ENCODE measurements around the gene DPY19L3. TPM values are rescaled to one million over a fixed set of nuclear protein-coding genes. Genes with fewer than 3 reads are reported as not detected.
"Not testable (repeated sequence)": the region's sequence is repeated elsewhere in the genome, so short reads cannot be mapped to it uniquely, and the experiment has no call there.

DPY19L3 gene
- total RNA-seq, 2 experiments from 2014 or later: 10.4 to 12.4 TPM

DNA sequence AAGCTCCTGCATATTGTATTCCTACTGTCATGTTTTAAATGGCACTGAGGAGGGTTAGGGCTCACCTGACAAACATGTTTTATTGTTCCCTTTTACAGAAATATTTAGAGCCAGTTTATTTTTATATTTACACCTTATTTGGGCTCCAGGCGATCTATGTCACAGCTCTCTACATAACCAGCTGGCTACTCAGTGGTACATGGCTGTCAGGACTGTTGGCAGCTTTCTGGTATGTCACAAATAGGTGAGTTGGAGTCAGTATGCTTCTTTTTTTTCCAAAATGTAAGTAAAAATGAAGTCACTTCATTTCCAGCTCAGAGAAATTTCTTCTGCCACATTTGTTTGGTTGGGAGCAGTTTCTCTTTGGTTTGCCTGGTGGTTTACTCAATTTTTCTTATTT is 31.5 kb downstream of the DPY19L3 start:
- DNase-seq: no peak
- TF ChIP-seq, protein P1, sequence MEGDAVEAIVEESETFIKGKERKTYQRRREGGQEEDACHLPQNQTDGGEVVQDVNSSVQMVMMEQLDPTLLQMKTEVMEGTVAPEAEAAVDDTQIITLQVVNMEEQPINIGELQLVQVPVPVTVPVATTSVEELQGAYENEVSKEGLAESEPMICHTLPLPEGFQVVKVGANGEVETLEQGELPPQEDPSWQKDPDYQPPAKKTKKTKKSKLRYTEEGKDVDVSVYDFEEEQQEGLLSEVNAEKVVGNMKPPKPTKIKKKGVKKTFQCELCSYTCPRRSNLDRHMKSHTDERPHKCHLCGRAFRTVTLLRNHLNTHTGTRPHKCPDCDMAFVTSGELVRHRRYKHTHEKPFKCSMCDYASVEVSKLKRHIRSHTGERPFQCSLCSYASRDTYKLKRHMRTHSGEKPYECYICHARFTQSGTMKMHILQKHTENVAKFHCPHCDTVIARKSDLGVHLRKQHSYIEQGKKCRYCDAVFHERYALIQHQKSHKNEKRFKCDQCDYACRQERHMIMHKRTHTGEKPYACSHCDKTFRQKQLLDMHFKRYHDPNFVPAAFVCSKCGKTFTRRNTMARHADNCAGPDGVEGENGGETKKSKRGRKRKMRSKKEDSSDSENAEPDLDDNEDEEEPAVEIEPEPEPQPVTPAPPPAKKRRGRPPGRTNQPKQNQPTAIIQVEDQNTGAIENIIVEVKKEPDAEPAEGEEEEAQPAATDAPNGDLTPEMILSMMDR (IDR thresholded peaks at IDR 0.05): no peak
- H3K4me1 Mint-ChIP-seq (ENCODE audit: low read depth): no peaks in the 10 kb centered on the region
- ChIA-PET POLR2A (interaction anchor here (0.7 kb wide), 1 partner anchor 32 kb away, joined by 3 read pairs; no protein-coding TSS in a partner anchor), CTCF (interaction anchor here (0.7 to 1.8 kb wide), 2 partner anchors 21 to 134 kb away, joined by 3 to 4 read pairs; no protein-coding TSS in a partner anchor)
- no peak for ATAC-seq
- peaks cover 19% of the 10 kb centered on the region for H3K36me3 Mint-ChIP-seq (ENCODE audit: low read depth)
- H3K27me3 Mint-ChIP-seq: no peaks in the 10 kb centered on the region
- H3K9me3 Mint-ChIP-seq: no peaks in the 10 kb centered on the region
- no peak overlapping the region for H3K27ac Mint-ChIP-seq
- no peak overlapping the region for H3K4me3 Mint-ChIP-seq
- intact Hi-C loops (cut with micrococcal nuclease): no loop called here

DNA sequence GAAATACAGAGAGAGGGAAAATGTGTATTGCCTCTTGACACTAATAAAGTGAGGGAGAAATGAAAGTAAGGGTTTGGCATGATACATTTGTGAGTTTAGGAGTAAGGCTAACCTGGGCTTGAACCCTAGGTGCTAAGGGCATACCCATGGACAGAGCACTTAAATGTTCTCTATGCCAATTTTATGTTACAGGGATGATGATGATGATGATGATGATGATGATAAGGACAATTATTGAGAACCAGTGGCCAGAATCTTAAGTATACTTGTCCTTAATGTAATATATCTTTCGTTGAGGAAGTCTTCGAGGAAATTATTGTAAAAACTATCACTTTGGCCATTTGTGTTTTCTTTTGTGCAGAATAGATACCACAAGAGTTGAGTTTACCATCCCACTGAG is 33.2 kb downstream of the DPY19L3 start:
- TF ChIP-seq, protein P1 (IDR thresholded peaks at IDR 0.05): no peak
- H3K9me3 Mint-ChIP-seq: no peaks in the 10 kb centered on the region
- DNase-seq (no peak), ATAC-seq (no peak)
- CTCF ChIA-PET: no interaction called here
- H3K36me3 Mint-ChIP-seq (ENCODE audit: low read depth): peaks cover 16% of the 10 kb centered on the region
- POLR2A ChIA-PET: no interaction called here
- intact Hi-C loops (cut with micrococcal nuclease): no loop called here
- no peaks in the 10 kb centered on the region for H3K4me1 Mint-ChIP-seq (ENCODE audit: low read depth)
- H3K27ac Mint-ChIP-seq: no peak overlapping the region
- H3K4me3 Mint-ChIP-seq: no peak overlapping the region
- no peaks in the 10 kb centered on the region for H3K27me3 Mint-ChIP-seq

DNA sequence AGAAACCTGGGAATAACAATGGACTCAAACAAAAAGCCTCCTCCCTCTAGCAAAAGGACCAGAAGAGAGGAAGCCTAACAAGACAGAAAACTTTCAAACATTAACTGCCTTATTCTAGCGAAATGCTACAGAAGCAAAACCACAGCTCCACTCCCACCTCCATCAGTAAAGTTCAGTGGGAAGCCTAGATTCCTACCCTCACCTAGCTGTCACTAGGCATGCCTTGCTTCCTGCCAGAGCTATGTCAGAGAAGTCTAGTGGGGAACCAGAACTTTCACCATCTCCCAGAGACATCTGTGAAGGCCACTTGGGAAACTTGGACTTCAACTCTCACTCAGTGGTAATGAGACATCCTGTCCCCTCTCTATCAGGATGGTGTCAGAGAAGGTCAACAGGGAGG is 37.1 kb downstream of the DPY19L3 start:
- Mint-ChIP-seq H3K36me3 (ENCODE audit: low read depth) (peaks cover 19% of the 10 kb centered on the region), H3K4me3 (no peak overlapping the region), H3K9me3 (no peaks in the 10 kb centered on the region), H3K27me3 (no peaks in the 10 kb centered on the region), H3K27ac (no peak overlapping the region), H3K4me1 (ENCODE audit: low read depth) (no peaks in the 10 kb centered on the region)
- intact Hi-C loops (cut with micrococcal nuclease): no loop called here
- TF ChIP-seq, protein P1 (IDR thresholded peaks at IDR 0.05): no peak
- DNase-seq: no peak
- POLR2A ChIA-PET: no interaction called here
- ATAC-seq: no peak
- CTCF ChIA-PET: no interaction called here

DNA sequence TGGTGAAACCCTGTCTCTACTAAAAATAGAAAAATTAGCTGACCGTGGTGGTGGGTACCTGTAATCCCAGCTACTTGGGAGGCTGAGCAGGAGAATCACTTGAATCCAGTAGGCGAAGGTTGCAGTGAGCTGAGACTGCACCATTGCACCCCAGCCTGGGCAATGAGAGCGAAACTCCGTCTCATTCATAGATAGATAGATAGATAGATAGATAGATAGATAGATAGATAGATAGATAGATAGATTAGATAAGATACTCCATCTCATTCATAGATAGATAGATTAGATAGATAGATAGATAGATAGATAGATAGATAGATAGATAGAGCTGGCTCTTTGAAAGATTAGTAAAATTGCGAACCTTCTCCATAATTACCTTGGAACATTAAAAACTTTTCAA is 42.0 kb downstream of the DPY19L3 start:
- intact Hi-C loops (cut with micrococcal nuclease); H3K4me3 Mint-ChIP-seq; H3K36me3 Mint-ChIP-seq (ENCODE audit: low read depth); H3K27me3 Mint-ChIP-seq; H3K27ac Mint-ChIP-seq; ATAC-seq; H3K4me1 Mint-ChIP-seq (ENCODE audit: low read depth); H3K9me3 Mint-ChIP-seq; POLR2A ChIA-PET; DNase-seq: not testable (repeated sequence)
- CTCF ChIA-PET: interaction anchor here (1.5 kb wide), 1 partner anchor 107 kb away, joined by 4 read pairs; no protein-coding TSS in a partner anchor

DNA sequence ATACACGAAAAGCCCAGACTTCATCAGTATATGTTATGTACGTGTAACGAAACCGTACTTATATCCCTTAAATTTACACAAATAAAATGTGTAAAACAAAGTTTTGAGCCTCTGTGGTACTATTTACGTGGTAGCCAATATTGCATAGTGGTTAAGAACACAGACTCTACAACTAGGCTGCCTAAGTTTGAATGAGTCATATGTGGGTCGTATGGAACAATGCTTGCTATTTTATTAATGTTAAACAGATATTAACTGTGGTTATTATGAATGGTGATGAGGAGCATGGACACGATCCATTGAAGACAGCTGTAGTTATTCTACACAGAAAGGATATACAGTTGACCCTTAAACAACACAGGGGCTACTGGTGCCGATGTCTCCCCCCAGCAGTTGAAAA is 42.5 kb downstream of the DPY19L3 start:
- Mint-ChIP-seq H3K4me3 (no peak overlapping the region), H3K27me3 (no peaks in the 10 kb centered on the region), H3K4me1 (ENCODE audit: low read depth) (no peaks in the 10 kb centered on the region), H3K27ac (no peak overlapping the region), H3K36me3 (ENCODE audit: low read depth) (peaks cover 6% of the 10 kb centered on the region), H3K9me3 (no peaks in the 10 kb centered on the region)
- no peak for DNase-seq
- CTCF ChIA-PET: interaction anchor here (1.5 kb wide), 1 partner anchor 107 kb away, joined by 4 read pairs; no protein-coding TSS in a partner anchor
- TF ChIP-seq, protein P1 (IDR thresholded peaks at IDR 0.05): no peak
- intact Hi-C loops (cut with micrococcal nuclease): no loop called here
- ATAC-seq: no peak
- POLR2A ChIA-PET: no interaction called here

DNA sequence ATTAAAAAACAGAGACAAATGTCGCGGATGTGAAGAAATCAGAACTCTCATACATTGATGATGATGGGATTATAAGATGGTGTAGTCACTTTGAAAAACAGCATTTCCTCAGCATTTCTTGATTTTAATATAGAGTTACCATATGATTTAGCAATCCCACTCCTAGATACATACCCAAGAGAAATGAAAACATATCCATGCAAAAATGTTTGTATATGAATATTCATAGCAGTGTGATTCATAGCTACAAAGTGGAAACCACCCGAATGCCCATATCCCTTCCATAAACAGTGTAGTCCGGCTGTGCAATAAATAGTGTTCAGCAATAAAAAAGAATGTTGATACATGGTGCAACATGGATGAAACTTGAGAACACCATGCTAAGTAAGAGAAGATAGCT is 44.6 kb downstream of the DPY19L3 start:
- ChIA-PET POLR2A (no interaction called here), CTCF (no interaction called here)
- DNase-seq (no peak), ATAC-seq (no peak)
- intact Hi-C loops (cut with micrococcal nuclease): no loop called here
- H3K4me1 Mint-ChIP-seq (ENCODE audit: low read depth): no peaks in the 10 kb centered on the region
- TF ChIP-seq, protein P1 (IDR thresholded peaks at IDR 0.05): no peak
- H3K9me3 Mint-ChIP-seq: no peaks in the 10 kb centered on the region
- H3K27ac Mint-ChIP-seq: no peak overlapping the region
- H3K4me3 Mint-ChIP-seq: no peak overlapping the region
- no peaks in the 10 kb centered on the region for H3K27me3 Mint-ChIP-seq
- peaks cover 1% of the 10 kb centered on the region for H3K36me3 Mint-ChIP-seq (ENCODE audit: low read depth)
